ENCODE measurements around the gene E2F4.

Gene E2F4

DNA sequence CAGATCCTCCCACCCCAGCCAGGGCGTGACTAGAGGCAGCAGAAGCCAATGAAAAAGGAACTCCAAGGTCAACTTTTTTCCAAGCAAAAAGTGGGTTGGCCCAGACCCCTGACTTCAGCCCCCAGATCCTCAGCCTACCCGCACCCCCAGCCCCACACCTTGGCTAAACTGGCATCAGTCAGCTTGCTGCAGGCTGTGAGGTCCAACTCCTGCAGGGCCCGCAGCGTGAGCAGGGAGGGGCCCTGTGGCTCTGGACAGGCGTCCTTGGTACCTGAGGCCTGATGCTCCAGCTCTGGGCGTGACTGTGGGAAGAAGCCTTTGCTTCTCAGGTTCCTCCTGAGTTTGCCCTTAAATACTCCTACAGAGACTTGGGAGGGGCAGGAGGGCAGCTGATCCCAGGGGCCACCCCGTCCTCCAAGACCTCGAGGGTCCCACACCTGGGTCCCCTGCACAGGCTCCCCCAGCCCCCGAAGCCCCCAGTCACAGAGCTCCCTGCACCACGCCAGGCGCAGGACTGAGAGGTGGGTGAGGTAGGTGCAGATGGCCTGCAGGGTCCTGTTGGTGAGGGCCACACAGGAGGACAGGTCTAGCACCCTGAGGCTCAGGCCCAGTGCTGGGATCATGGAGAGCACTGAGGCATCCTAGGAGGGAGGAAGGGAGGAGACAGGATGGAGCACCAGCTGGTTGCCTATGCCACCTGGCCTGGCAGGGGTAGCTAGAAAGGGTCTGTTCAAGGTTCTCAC is 16.4 kb downstream of the E2F4 start:
- TF ChIP-seq YY1 (IDR thresholded peaks at IDR 0.05; ENCODE audit: low read depth): no peak
- TF ChIP-seq NFIC (IDR thresholded peaks at IDR 0.05): no peak
- no peak; the same call in 1 of the 2 replicates for TF ChIP-seq ZBTB7A (IDR thresholded peaks at IDR 0.05; ENCODE audit: low read depth)
- TF ChIP-seq EP300 (IDR thresholded peaks at IDR 0.05; ENCODE audit: borderline replicate concordance): no peak
- no peak for TF ChIP-seq CEBPB (IDR thresholded peaks at IDR 0.05)
- TF ChIP-seq, protein P1, sequence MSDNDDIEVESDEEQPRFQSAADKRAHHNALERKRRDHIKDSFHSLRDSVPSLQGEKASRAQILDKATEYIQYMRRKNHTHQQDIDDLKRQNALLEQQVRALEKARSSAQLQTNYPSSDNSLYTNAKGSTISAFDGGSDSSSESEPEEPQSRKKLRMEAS (IDR thresholded peaks at IDR 0.05): no peak
- no peak for TF ChIP-seq EGR1 (IDR thresholded peaks at IDR 0.05)
- TF ChIP-seq, protein P2, sequence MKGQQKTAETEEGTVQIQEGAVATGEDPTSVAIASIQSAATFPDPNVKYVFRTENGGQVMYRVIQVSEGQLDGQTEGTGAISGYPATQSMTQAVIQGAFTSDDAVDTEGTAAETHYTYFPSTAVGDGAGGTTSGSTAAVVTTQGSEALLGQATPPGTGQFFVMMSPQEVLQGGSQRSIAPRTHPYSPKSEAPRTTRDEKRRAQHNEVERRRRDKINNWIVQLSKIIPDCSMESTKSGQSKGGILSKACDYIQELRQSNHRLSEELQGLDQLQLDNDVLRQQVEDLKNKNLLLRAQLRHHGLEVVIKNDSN (IDR thresholded peaks at IDR 0.05): no peak
- TF ChIP-seq, protein P3, sequence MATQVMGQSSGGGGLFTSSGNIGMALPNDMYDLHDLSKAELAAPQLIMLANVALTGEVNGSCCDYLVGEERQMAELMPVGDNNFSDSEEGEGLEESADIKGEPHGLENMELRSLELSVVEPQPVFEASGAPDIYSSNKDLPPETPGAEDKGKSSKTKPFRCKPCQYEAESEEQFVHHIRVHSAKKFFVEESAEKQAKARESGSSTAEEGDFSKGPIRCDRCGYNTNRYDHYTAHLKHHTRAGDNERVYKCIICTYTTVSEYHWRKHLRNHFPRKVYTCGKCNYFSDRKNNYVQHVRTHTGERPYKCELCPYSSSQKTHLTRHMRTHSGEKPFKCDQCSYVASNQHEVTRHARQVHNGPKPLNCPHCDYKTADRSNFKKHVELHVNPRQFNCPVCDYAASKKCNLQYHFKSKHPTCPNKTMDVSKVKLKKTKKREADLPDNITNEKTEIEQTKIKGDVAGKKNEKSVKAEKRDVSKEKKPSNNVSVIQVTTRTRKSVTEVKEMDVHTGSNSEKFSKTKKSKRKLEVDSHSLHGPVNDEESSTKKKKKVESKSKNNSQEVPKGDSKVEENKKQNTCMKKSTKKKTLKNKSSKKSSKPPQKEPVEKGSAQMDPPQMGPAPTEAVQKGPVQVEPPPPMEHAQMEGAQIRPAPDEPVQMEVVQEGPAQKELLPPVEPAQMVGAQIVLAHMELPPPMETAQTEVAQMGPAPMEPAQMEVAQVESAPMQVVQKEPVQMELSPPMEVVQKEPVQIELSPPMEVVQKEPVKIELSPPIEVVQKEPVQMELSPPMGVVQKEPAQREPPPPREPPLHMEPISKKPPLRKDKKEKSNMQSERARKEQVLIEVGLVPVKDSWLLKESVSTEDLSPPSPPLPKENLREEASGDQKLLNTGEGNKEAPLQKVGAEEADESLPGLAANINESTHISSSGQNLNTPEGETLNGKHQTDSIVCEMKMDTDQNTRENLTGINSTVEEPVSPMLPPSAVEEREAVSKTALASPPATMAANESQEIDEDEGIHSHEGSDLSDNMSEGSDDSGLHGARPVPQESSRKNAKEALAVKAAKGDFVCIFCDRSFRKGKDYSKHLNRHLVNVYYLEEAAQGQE (IDR thresholded peaks at IDR 0.05; ENCODE audit: low read depth): no peak
- no peak for TF ChIP-seq TCF12 (IDR thresholded peaks at IDR 0.05; ENCODE audit: low read depth)
- TF ChIP-seq FOXM1 (IDR thresholded peaks at IDR 0.05; ENCODE audit: borderline replicate concordance, low read depth): no peak
- no peak for TF ChIP-seq TEAD4 (IDR thresholded peaks at IDR 0.05)
- no peak for TF ChIP-seq CREB1 (IDR thresholded peaks at IDR 0.05; ENCODE audit: low read depth)
- no peak for TF ChIP-seq RAD21 (IDR thresholded peaks at IDR 0.05; ENCODE audit: low read depth)
- TF ChIP-seq TAF1 (IDR thresholded peaks at IDR 0.05; ENCODE audit: low read depth): no peak

DNA sequence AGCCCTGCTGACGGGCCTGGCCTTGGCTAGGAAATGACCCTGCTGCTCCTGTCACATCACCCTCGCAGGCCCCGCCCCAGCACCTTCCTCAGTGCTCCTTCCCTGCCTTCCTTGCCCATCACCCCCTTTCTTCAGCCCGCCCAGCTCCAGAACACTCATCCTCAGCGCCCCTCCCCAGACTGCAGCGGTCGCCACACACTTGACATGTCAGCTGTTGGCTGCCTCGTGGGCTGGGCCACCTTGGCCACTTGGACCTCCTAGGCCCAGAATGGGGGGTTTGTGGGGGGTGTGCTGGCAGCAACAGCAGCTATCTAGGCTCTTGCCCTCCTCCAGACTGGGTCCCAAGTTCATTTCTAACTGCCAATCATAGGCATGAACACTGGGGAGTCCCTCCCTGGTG is 17.6 kb downstream of the E2F4 start:
- TF ChIP-seq RAD21 (IDR thresholded peaks at IDR 0.05; ENCODE audit: low read depth) (no peak), EGR1 (IDR thresholded peaks at IDR 0.05) (no peak), TEAD4 (IDR thresholded peaks at IDR 0.05) (no peak), NFIC (IDR thresholded peaks at IDR 0.05) (no peak), ZBTB7A (IDR thresholded peaks at IDR 0.05; ENCODE audit: low read depth) (no peak), TAF1 (IDR thresholded peaks at IDR 0.05; ENCODE audit: low read depth) (no peak), YY1 (IDR thresholded peaks at IDR 0.05; ENCODE audit: low read depth) (no peak), CEBPB (IDR thresholded peaks at IDR 0.05) (no peak), EP300 (IDR thresholded peaks at IDR 0.05; ENCODE audit: borderline replicate concordance) (no peak), CREB1 (IDR thresholded peaks at IDR 0.05; ENCODE audit: low read depth) (no peak), TCF12 (IDR thresholded peaks at IDR 0.05; ENCODE audit: low read depth) (no peak), FOXM1 (IDR thresholded peaks at IDR 0.05; ENCODE audit: borderline replicate concordance, low read depth) (no peak)
- TF ChIP-seq, protein P2 (IDR thresholded peaks at IDR 0.05): no peak
- TF ChIP-seq, protein P3 (IDR thresholded peaks at IDR 0.05; ENCODE audit: low read depth): no peak
- TF ChIP-seq, protein P1 (IDR thresholded peaks at IDR 0.05): no peak

DNA sequence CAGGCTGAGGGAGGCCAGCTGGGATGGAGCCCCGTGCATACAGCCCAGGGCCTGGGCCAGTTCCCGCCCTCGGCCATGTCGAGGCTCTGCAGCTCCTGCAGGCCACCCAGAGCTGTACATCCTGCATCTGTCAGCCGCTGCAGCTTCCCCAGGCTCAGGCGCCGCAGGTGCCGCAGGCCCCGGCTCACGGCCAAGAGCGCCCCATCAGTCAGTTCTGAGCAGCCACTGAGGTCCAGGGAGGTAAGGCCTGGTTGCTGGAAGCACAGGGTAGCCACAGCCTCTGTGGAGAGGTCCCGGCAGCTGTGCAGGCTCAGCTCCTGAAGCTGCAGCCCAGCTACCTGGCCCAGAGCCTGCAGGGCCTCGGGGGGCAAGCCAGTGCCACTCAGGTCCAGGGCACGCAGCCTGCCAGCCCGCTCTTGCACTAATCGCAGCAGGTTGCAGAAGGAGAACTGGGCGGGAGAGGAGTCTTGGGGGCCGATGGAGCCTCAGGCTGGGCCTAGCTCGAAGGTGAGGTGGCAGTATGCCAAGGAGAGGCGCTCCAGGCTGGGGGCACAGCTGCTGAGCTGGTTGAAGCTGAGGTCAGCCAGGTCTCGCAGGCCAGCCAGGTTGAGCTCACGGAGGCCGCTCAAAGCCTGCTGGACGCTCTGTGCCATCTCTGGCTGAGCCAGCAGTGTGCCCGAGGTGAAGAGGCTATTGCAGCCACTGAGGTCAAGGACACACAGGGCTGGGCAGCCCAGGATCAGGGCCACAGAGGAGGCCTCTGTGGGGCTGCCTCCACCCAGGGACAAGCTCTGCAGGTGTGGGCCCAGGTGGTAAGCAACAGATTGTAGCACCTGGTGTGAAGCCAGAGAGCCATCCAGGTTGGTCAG is 18.3 kb downstream of the E2F4 start:
- TF ChIP-seq, protein P1 (IDR thresholded peaks at IDR 0.05): no peak
- no peak for TF ChIP-seq FOXM1 (IDR thresholded peaks at IDR 0.05; ENCODE audit: borderline replicate concordance, low read depth)
- TF ChIP-seq YY1 (IDR thresholded peaks at IDR 0.05; ENCODE audit: low read depth): no peak
- TF ChIP-seq RAD21 (IDR thresholded peaks at IDR 0.05; ENCODE audit: low read depth): no peak
- no peak for TF ChIP-seq EGR1 (IDR thresholded peaks at IDR 0.05)
- TF ChIP-seq TAF1 (IDR thresholded peaks at IDR 0.05; ENCODE audit: low read depth): no peak
- no peak for TF ChIP-seq TEAD4 (IDR thresholded peaks at IDR 0.05)
- TF ChIP-seq EP300 (IDR thresholded peaks at IDR 0.05; ENCODE audit: borderline replicate concordance): no peak
- TF ChIP-seq CREB1 (IDR thresholded peaks at IDR 0.05; ENCODE audit: low read depth): no peak
- TF ChIP-seq, protein P3 (IDR thresholded peaks at IDR 0.05; ENCODE audit: low read depth): no peak
- TF ChIP-seq, protein P2 (IDR thresholded peaks at IDR 0.05): no peak
- TF ChIP-seq ZBTB7A (IDR thresholded peaks at IDR 0.05; ENCODE audit: low read depth): no peak
- no peak for TF ChIP-seq CEBPB (IDR thresholded peaks at IDR 0.05)
- no peak for TF ChIP-seq TCF12 (IDR thresholded peaks at IDR 0.05; ENCODE audit: low read depth)

All from Ishikawa (cell line).